ENCODE measurements around the gene GFPT1. TPM values are rescaled to one million over a fixed set of nuclear protein-coding genes. Genes with fewer than 3 reads are reported as not detected.

GFPT1 gene
- total and polyA plus RNA-seq, 4 donors = 15.9 to 72.6 (median 30.5) TPM

- Histone ChIP-seq H3K9ac (ENCODE audit: insufficient read depth in 1 of 2, low read length in 2 of 2) (no peak overlapping the region), H3K4me3 (no peak overlapping the region), H3K4me1 (ENCODE audit: control insufficient read depth in 5 of 5, insufficient read depth in 5 of 5, low read length in 5 of 5) (no peaks in the 10 kb centered on the region), H3K36me3 (ENCODE audit: control insufficient read depth in 4 of 4, insufficient read depth in 4 of 4, low read length in 4 of 4) (peaks cover 3 to 32% (median 9%) of the 10 kb centered on the region in 4 donors), H3K27me3 (ENCODE audit: control insufficient read depth in 3 of 3, insufficient read depth in 3 of 3, low read length in 2 of 3) (no peaks in the 10 kb centered on the region), H3K9me3 (ENCODE audit: control insufficient read depth in 4 of 4, insufficient read depth in 3 of 4, low read length in 3 of 4) (no peaks in the 10 kb centered on the region), H3K27ac (ENCODE audit: low read depth in 1 of 2, low read length in 1 of 2) (no peak overlapping the region)
- ATAC-seq (ENCODE audit: insufficient read depth, low FRiP score) = no peak
- DNase-seq = no peak
- no peak for TF ChIP-seq CTCF (IDR thresholded peaks at IDR 0.05; ENCODE audit: control extremely low read depth, extremely low read depth)
These were observed 10.2 kb upstream of the GFPT1 start for GRCh38 chr2:69397234-69397633.

- H3K36me3 ChIP-seq (ENCODE audit: control insufficient read depth in 4 of 4, insufficient read depth in 4 of 4, low read length in 4 of 4) = peaks cover 2 to 24% (median 9%) of the 10 kb centered on the region in 4 donors
- no peaks in the 10 kb centered on the region for H3K27me3 ChIP-seq (ENCODE audit: control insufficient read depth in 3 of 3, insufficient read depth in 3 of 3, low read length in 2 of 3)
- no peaks in the 10 kb centered on the region for H3K9me3 ChIP-seq (ENCODE audit: control insufficient read depth in 4 of 4, insufficient read depth in 3 of 4, low read length in 3 of 4)
- H3K9ac ChIP-seq (ENCODE audit: insufficient read depth in 1 of 2, low read length in 2 of 2) = no peak overlapping the region
- no peak for DNase-seq
- no peak for ATAC-seq (ENCODE audit: insufficient read depth, low FRiP score)
- WGBS, 2 donors = 35 to 59% methylated on average over 1 of the region's 1 CpG
- no peaks in the 10 kb centered on the region for H3K4me1 ChIP-seq (ENCODE audit: control insufficient read depth in 5 of 5, insufficient read depth in 5 of 5, low read length in 5 of 5)
- no peak for TF ChIP-seq CTCF (IDR thresholded peaks at IDR 0.05; ENCODE audit: control extremely low read depth, extremely low read depth)
- no peak overlapping the region for H3K27ac ChIP-seq (ENCODE audit: low read depth in 1 of 2, low read length in 1 of 2)
- H3K4me3 ChIP-seq = no peak overlapping the region
These were observed 8.8 kb upstream of the GFPT1 start for GRCh38 chr2:69395866-69396265.

- Histone ChIP-seq H3K4me3 (no peak overlapping the region), H3K9me3 (ENCODE audit: control insufficient read depth in 4 of 4, insufficient read depth in 3 of 4, low read length in 3 of 4) (no peaks in the 10 kb centered on the region), H3K36me3 (ENCODE audit: control insufficient read depth in 4 of 4, insufficient read depth in 4 of 4, low read length in 4 of 4) (peaks cover 2 to 17% (median 7%) of the 10 kb centered on the region in 4 donors), H3K9ac (ENCODE audit: insufficient read depth in 1 of 2, low read length in 2 of 2) (no peak overlapping the region), H3K4me1 (ENCODE audit: control insufficient read depth in 5 of 5, insufficient read depth in 5 of 5, low read length in 5 of 5) (no peaks in the 10 kb centered on the region), H3K27me3 (ENCODE audit: control insufficient read depth in 3 of 3, insufficient read depth in 3 of 3, low read length in 2 of 3) (no peaks in the 10 kb centered on the region), H3K27ac (ENCODE audit: low read depth in 1 of 2, low read length in 1 of 2) (no peak overlapping the region)
- no peak for TF ChIP-seq CTCF (IDR thresholded peaks at IDR 0.05; ENCODE audit: control extremely low read depth, extremely low read depth)
- DNase-seq (no peak), ATAC-seq (ENCODE audit: insufficient read depth, low FRiP score) (no peak)
These were observed 6.9 kb upstream of the GFPT1 start for GRCh38 chr2:69393963-69394362.

- Histone ChIP-seq H3K9ac (ENCODE audit: insufficient read depth in 1 of 2, low read length in 2 of 2) (no peak overlapping the region), H3K4me1 (ENCODE audit: control insufficient read depth in 5 of 5, insufficient read depth in 5 of 5, low read length in 5 of 5) (peaks cover 0 to 16% (median 4%) of the 10 kb centered on the region in 5 donors), H3K27me3 (ENCODE audit: control insufficient read depth in 3 of 3, insufficient read depth in 3 of 3, low read length in 2 of 3) (no peaks in the 10 kb centered on the region), H3K27ac (ENCODE audit: low read depth in 1 of 2, low read length in 1 of 2) (no peak overlapping the region), H3K36me3 (ENCODE audit: control insufficient read depth in 4 of 4, insufficient read depth in 4 of 4, low read length in 4 of 4) (peaks cover 0 to 4% (median 1%) of the 10 kb centered on the region in 4 donors), H3K4me3 (no peak overlapping the region), H3K9me3 (ENCODE audit: control insufficient read depth in 4 of 4, insufficient read depth in 3 of 4, low read length in 3 of 4) (no peaks in the 10 kb centered on the region)
- no peak for TF ChIP-seq CTCF (IDR thresholded peaks at IDR 0.05; ENCODE audit: control extremely low read depth, extremely low read depth)
- DNase-seq (no peak), ATAC-seq (ENCODE audit: insufficient read depth, low FRiP score) (no peak)
- 49 to 72% methylated on average over 3 of the region's 3 CpGs for WGBS, 2 donors
These were observed 3.4 kb upstream of the GFPT1 start for GRCh38 chr2:69390471-69390870.

Measured in lung (tissue), 12 donors.